ENCODE data around the gene ZNF516.

ZNF516 gene

DNA sequence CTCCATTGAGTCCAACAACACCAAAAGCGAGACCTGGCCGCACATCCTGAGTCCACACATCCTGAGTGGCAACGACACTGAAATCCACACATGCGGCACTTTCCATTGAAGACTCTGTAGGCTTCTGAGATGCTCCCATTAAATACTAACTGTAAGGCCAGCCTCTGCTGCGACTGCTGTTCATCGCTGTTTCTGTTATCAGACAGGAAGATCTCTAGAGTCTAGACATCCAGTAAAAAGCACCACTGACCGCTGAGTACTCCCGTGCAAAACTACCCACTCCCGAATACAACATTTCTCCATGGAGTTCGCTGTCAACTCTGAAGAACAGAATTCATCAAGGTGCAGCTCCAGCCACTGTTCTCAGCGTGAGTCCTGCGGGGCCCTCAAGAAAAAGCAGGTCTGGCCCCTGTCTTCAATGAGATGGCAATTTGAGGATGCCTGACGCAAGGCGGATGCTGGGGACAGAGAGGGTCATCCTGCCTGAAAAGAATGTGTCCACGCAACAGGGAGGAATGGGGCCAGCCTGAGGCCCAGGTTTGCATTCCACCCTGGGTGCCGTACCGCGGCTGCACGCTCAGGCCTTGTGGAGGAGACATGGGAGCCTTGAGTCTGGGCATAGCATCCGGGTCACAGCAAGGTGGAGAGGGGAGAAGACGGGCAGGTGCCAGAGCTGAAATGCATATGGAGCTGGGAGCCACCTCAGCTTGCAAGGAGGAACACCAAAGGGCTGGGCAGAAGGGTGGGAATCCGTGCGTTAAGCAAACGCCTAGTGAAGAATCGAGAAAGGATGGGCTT lies 61.9 kb downstream of the ZNF516 start:
- Histone ChIP-seq H3K4me3 (ENCODE audit: low read depth, low read length) (no peak overlapping the region), H3K36me3 (ENCODE audit: control insufficient read depth in 2 of 2, insufficient read depth in 1 of 2, low read length in 2 of 2) (peaks cover 0 to 39% of the 10 kb centered on the region in 2 experiments; a peak in 1 of 3 replicates), H3K4me1 (ENCODE audit: control insufficient read depth, insufficient read depth, low read length) (no peaks in the 10 kb centered on the region), H3K9me3 (ENCODE audit: control insufficient read depth, insufficient read depth, low read depth, low read length) (no peaks in the 10 kb centered on the region), H3K27ac (ENCODE audit: extremely low read depth, low read depth, low read length) (no peak overlapping the region)
- ChIA-PET CTCF (no interaction called here), POLR2A (no interaction called here)
- TF ChIP-seq ZNF366 (tag by site-specific recombination; conservative IDR thresholded peaks at IDR 0.05), result no peak
- TF ChIP-seq, protein P1, sequence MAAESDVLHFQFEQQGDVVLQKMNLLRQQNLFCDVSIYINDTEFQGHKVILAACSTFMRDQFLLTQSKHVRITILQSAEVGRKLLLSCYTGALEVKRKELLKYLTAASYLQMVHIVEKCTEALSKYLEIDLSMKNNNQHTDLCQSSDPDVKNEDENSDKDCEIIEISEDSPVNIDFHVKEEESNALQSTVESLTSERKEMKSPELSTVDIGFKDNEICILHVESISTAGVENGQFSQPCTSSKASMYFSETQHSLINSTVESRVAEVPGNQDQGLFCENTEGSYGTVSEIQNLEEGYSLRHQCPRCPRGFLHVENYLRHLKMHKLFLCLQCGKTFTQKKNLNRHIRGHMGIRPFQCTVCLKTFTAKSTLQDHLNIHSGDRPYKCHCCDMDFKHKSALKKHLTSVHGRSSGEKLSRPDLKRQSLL (tag by site-specific recombination; IDR thresholded peaks at IDR 0.05), result no peak
- TF ChIP-seq, protein P2, sequence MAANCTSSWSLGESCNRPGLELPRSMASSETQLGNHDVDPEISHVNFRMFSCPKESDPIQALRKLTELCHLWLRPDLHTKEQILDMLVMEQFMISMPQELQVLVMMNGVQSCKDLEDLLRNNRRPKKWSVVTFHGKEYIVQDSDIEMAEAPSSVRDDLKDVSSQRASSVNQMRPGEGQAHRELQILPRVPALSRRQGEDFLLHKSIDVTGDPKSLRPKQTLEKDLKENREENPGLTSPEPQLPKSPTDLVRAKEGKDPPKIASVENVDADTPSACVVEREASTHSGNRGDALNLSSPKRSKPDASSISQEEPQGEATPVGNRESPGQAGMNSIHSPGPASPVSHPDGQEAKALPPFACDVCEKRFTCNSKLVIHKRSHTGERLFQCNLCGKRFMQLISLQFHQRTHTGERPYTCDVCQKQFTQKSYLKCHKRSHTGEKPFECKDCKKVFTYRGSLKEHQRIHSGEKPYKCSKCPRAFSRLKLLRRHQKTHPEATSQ (tag by site-specific recombination; IDR thresholded peaks at IDR 0.05), result no peak
- TF ChIP-seq, protein P3, sequence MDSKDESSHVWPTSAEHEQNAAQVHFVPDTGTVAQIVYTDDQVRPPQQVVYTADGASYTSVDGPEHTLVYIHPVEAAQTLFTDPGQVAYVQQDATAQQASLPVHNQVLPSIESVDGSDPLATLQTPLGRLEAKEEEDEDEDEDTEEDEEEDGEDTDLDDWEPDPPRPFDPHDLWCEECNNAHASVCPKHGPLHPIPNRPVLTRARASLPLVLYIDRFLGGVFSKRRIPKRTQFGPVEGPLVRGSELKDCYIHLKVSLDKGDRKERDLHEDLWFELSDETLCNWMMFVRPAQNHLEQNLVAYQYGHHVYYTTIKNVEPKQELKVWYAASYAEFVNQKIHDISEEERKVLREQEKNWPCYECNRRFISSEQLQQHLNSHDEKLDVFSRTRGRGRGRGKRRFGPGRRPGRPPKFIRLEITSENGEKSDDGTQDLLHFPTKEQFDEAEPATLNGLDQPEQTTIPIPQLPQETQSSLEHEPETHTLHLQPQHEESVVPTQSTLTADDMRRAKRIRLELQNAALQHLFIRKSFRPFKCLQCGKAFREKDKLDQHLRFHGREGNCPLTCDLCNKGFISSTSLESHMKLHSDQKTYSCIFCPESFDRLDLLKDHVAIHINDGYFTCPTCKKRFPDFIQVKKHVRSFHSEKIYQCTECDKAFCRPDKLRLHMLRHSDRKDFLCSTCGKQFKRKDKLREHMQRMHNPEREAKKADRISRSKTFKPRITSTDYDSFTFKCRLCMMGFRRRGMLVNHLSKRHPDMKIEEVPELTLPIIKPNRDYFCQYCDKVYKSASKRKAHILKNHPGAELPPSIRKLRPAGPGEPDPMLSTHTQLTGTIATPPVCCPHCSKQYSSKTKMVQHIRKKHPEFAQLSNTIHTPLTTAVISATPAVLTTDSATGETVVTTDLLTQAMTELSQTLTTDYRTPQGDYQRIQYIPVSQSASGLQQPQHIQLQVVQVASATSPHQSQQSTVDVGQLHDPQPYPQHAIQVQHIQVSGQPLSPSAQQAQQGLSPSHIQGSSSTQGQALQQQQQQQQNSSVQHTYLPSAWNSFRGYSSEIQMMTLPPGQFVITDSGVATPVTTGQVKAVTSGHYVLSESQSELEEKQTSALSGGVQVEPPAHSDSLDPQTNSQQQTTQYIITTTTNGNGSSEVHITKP (tag by site-specific recombination; IDR thresholded peaks at IDR 0.05), result no peak

DNA sequence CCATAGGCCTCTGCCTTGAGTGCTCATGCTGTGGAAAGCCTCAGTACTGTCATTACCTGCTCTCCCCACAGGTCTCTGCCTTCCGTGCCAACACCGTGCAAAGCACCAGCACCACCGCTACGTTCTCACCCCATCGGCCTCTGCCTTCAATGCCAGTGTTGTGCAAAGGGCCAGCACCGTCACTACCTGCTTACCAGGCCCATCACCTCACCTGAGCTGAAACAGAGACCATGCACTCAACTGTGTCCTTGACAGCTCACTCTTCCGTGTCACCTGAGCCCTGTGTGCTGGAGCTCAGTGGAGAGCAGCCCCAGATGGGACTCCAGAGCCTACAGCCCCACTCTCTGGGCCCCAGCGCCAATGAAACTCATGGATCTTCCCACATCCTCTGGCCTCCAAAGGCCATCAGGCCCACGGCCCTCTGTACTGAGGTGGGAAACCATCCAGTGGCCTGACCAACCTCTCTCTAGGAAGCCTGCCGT lies 62.7 kb downstream of the ZNF516 start:
- no peak overlapping the region for H3K4me3 ChIP-seq (ENCODE audit: low read depth, low read length)
- no peak overlapping the region for H3K27ac ChIP-seq (ENCODE audit: extremely low read depth, low read depth, low read length)
- H3K4me1 ChIP-seq (ENCODE audit: control insufficient read depth, insufficient read depth, low read length), result no peaks in the 10 kb centered on the region
- peaks cover 0 to 34% of the 10 kb centered on the region in 2 experiments; a peak in 1 of 3 replicates for H3K36me3 ChIP-seq (ENCODE audit: control insufficient read depth in 2 of 2, insufficient read depth in 1 of 2, low read length in 2 of 2)
- no peak for TF ChIP-seq MYNN (tag by site-specific recombination; IDR thresholded peaks at IDR 0.05; ENCODE audit: borderline replicate concordance)
- TF ChIP-seq, protein P4, sequence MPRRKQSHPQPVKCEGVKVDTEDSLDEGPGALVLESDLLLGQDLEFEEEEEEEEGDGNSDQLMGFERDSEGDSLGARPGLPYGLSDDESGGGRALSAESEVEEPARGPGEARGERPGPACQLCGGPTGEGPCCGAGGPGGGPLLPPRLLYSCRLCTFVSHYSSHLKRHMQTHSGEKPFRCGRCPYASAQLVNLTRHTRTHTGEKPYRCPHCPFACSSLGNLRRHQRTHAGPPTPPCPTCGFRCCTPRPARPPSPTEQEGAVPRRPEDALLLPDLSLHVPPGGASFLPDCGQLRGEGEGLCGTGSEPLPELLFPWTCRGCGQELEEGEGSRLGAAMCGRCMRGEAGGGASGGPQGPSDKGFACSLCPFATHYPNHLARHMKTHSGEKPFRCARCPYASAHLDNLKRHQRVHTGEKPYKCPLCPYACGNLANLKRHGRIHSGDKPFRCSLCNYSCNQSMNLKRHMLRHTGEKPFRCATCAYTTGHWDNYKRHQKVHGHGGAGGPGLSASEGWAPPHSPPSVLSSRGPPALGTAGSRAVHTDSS (tag by site-specific recombination; IDR thresholded peaks at IDR 0.05), result no peak
- TF ChIP-seq ZNF623 (tag by site-specific recombination; IDR thresholded peaks at IDR 0.05), result no peak
- no peak for TF ChIP-seq ZNF530 (tag by site-specific recombination; IDR thresholded peaks at IDR 0.05; ENCODE audit: low read depth)
- TF ChIP-seq, protein P5, sequence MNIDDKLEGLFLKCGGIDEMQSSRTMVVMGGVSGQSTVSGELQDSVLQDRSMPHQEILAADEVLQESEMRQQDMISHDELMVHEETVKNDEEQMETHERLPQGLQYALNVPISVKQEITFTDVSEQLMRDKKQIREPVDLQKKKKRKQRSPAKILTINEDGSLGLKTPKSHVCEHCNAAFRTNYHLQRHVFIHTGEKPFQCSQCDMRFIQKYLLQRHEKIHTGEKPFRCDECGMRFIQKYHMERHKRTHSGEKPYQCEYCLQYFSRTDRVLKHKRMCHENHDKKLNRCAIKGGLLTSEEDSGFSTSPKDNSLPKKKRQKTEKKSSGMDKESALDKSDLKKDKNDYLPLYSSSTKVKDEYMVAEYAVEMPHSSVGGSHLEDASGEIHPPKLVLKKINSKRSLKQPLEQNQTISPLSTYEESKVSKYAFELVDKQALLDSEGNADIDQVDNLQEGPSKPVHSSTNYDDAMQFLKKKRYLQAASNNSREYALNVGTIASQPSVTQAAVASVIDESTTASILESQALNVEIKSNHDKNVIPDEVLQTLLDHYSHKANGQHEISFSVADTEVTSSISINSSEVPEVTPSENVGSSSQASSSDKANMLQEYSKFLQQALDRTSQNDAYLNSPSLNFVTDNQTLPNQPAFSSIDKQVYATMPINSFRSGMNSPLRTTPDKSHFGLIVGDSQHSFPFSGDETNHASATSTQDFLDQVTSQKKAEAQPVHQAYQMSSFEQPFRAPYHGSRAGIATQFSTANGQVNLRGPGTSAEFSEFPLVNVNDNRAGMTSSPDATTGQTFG (tag by site-specific recombination; IDR thresholded peaks at IDR 0.05; ENCODE audit: borderline replicate concordance), result no peak
- TF ChIP-seq ZSCAN16 (tag by site-specific recombination; IDR thresholded peaks at IDR 0.05), result no peak
- no peak for TF ChIP-seq HOXD13 (CRISPR knock-in tag; IDR thresholded peaks at IDR 0.05; ENCODE audit: borderline replicate concordance)
- TF ChIP-seq KLF9 (tag by site-specific recombination; IDR thresholded peaks at IDR 0.05; ENCODE audit: low read depth), result no peak
- no peak for TF ChIP-seq ZIC2 (tag by site-specific recombination; IDR thresholded peaks at IDR 0.05)
- no peak for TF ChIP-seq IKZF3 (tag by site-specific recombination; IDR thresholded peaks at IDR 0.05)
- TF ChIP-seq, protein P6, sequence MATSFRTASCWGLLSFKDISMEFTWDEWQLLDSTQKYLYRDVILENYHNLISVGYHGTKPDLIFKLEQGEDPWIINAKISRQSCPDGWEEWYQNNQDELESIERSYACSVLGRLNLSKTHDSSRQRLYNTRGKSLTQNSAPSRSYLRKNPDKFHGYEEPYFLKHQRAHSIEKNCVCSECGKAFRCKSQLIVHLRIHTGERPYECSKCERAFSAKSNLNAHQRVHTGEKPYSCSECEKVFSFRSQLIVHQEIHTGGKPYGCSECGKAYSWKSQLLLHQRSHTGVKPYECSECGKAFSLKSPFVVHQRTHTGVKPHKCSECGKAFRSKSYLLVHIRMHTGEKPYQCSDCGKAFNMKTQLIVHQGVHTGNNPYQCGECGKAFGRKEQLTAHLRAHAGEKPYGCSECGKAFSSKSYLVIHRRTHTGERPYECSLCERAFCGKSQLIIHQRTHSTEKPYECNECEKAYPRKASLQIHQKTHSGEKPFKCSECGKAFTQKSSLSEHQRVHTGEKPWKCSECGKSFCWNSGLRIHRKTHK (tag by site-specific recombination; IDR thresholded peaks at IDR 0.05), result no peak
- no peak for TF ChIP-seq ZNF677 (tag by site-specific recombination; IDR thresholded peaks at IDR 0.05)
- TF ChIP-seq PRDM1 (tag by site-specific recombination; IDR thresholded peaks at IDR 0.05), result no peak
- POLR2A ChIA-PET, result no interaction called here
- H3K9me3 ChIP-seq (ENCODE audit: control insufficient read depth, insufficient read depth, low read depth, low read length), result no peaks in the 10 kb centered on the region
- CTCF ChIA-PET, result no interaction called here

Data from HEK293 (cell line).